ENCODE measurements around the gene FBH1.
"Not testable (repeated sequence)": the region's sequence is repeated elsewhere in the genome, so short reads cannot be mapped to it uniquely, and the experiment has no call there.

The FBH1 gene

GRCh38 chr10:5889624-5890451, at the start of gene FBH1, which contains the start of gene ANKRD16:
FBH1 (plus strand) TSS chr10:5890243; CDS start chr10:5890346, 103 bp downstream.
ANKRD16 (minus strand) TSS chr10:5889893; CDS start chr10:5889354, 539 bp downstream.
- DNase-seq: peak; percentile 95

GRCh38 chr10:5840314-5841307, 49.4 kb upstream of the FBH1 start:
- DNase-seq: no peak

GRCh38 chr10:5841965-5842364, 48.1 kb upstream of the FBH1 start:
- DNase-seq: no peak

GRCh38 chr10:5843686-5844344, 46.2 kb upstream of the FBH1 start:
- DNase-seq: no peak

GRCh38 chr10:5844345-5845055, 45.5 kb upstream of the FBH1 start:
- no peak for DNase-seq

- DNase-seq: not testable (repeated sequence)
These were observed 43.4 kb upstream of the FBH1 start for GRCh38 chr10:5846667-5847066.

GRCh38 chr10:5854131-5854475, 35.9 kb upstream of the FBH1 start:
- DNase-seq: no peak

- no peak for DNase-seq
These were observed 33.9 kb upstream of the FBH1 start for GRCh38 chr10:5855979-5856700.

GRCh38 chr10:5856701-5857004, 33.4 kb upstream of the FBH1 start:
- DNase-seq: no peak

- no peak for DNase-seq
These were observed 31.2 kb upstream of the FBH1 start for GRCh38 chr10:5858811-5859210.

- DNase-seq: no peak
These were observed 30.0 kb upstream of the FBH1 start for GRCh38 chr10:5860066-5860465.

- DNase-seq: no peak
These were observed 27.6 kb upstream of the FBH1 start for GRCh38 chr10:5862360-5862961.

- not testable (repeated sequence) for DNase-seq
These were observed 26.9 kb upstream of the FBH1 start for GRCh38 chr10:5862981-5863685.

GRCh38 chr10:5866451-5867081, 23.5 kb upstream of the FBH1 start:
- DNase-seq: not testable (repeated sequence)

GRCh38 chr10:5867091-5867615, 22.9 kb upstream of the FBH1 start:
- not testable (repeated sequence) for DNase-seq

GRCh38 chr10:5868383-5868782, 21.7 kb upstream of the FBH1 start:
- not testable (repeated sequence) for DNase-seq

- no peak for DNase-seq
These were observed 20.9 kb upstream of the FBH1 start for GRCh38 chr10:5869156-5869555.

GRCh38 chr10:5871596-5871995, 18.4 kb upstream of the FBH1 start:
- no peak for DNase-seq

GRCh38 chr10:5873515-5873995, 16.5 kb upstream of the FBH1 start:
- DNase-seq: peak; percentile 70

Data from NCI-H1092 treated with DMSO at 0.1 percent for 48 hours (cell line).